HT1080 (cell line): Measurements from ENCODE around the gene PCSK2. TPM values are rescaled to one million over a fixed set of nuclear protein-coding genes. Genes with fewer than 3 reads are reported as not detected.

Experiments
- DNase-seq: peaks from one replicate; pipeline ENCODE4 v3.0.0-alpha.2; 2015; ENCODE audit warnings: low read depth
- total RNA-seq: library from RNA; depleted of rRNA; stranded (reverse); fragments of >200 nt; shearing (Covaris generic); gene quantifications from 2 replicates; pipeline ENCODE4 v1.2.3, GENCODE V29; 2014

PCSK2 gene
- total RNA-seq, 1 experiment from 2014 or later: not detected

DNA sequence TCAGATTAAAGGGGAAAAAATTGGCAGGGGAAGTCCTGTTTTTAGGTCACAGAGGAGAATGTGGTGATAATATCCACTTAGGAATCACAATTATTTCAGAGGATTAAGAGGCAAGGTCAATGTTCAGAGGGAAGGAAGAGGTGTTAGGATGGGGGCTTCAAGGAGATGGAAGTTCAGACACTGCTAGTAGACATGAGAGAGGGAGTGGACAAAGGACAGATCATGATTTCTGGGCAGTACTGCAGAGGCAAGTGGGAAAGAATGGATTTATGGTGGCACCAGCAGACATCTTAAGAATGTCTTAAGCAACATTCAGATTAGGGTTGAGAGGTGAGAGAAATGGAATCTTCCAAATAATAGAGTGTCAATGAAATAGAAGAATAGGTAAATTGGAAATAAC is 9.9 kb downstream of the PCSK2 start:
- no peak for DNase-seq

DNA sequence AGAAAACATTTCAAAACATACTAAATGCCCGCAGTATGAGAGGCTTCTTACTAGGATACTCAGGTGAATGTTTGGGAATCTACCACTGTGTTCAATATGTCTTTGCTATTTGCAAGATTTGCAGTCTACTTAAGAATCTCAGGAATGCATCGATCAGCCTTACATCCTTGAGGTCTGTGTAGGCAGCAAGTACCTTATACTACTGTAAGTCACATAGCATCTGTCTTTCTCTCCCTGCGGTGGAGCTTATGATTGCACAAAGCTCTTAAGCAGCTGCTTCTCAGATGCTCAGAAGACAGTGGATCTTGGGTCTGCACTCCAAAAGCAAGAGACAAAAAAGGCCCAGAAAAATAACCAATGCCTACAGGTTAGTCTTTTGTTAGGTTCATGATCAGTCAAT is 21.4 kb downstream of the PCSK2 start:
- no peak for DNase-seq

DNA sequence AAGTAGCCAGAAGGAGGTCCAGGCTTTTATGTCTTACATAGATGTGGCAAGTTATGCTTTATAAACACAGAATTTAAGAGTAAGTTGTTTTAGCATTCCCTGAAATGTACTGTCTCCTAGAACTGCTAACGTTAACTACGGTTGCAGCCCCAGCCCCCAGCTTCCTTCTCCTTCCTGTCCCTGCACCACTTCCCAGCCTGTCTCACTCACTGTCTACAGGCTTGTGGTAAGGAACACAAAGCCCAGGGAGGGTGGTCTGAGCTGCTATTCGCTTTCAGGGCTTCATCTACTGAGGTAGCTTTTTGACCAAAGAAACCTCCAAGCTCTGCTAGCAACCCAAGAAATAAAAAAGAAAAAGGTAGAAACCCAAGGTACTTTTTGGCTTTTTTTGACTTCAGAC is 35.9 kb downstream of the PCSK2 start:
- no peak for DNase-seq

DNA sequence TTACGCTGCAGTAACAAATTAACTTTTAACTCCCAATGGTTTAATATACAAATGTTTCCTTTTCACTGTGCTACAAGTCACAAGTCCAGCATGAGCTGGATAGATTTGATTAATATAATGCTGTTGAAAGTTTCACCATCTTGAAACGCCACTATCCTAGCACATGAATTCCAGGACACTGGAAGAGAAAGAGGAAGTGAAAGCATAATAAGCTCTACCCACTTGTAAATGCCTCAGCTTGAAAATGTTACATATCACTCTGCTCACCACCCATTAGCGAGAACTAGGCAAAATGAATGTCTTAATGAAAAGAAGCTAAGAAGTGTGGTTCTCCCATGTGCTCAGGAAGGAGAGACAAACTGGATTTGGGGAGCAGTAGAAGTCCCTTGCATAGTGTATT is 46.9 kb downstream of the PCSK2 start:
- DNase-seq: no peak

DNA sequence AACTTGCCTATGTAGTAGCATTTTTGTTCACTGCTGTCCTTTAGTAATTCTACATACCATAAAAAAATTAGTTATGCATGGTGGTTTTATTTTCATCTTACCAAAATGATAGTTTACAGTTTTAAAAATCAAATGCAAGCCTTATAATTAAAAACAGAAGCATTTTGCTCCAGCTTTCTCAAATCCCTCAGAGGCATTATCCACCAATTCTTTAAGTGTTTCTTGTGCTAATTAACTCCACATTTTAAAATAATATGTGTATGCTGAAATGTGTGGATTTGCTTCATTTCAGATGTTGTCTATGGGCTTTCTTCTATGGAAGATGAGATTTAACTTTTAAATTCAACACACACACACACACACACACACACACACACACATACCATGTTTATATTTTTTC is 49.3 kb downstream of the PCSK2 start:
- DNase-seq: no peak

DNA sequence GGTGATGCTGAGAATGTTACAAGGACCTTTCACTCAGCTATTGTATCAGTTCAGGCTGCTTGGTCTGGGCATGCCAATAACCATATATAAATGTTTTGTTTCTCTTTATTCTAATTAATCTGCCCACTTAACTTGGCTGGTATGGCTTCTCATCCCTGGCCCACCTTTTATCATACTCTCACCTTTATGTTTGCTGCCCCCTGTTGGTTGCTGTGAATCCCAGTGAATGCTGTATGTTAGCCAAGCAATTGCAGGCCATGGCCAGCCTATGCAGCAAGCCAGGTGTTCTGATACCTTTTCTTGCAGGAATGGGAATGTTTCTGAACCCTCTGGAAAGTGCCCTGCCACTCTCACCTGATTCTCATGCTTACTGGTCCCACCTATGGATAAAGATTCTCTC is 54.6 kb downstream of the PCSK2 start:
- DNase-seq: peak; percentile 18

DNA sequence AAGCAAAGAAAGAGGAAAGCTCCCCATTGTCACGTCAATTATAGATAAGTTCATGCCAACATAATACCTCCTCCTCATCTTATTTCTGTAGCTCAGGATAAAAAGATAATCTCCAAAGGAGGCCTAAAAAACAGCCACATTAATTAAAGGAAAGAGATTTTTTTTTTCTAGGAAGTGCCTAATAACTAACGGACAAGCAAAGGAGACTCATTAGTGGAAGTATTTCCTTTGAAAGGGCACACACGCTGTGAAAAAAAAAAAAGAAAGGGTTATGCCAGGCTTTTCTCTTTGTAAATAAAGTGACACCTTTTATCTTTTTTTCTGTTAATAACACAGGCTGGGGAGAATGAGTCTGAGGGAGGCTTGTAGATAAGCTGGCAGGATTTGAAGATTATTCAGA is 55.7 kb downstream of the PCSK2 start:
- DNase-seq: no peak

DNA sequence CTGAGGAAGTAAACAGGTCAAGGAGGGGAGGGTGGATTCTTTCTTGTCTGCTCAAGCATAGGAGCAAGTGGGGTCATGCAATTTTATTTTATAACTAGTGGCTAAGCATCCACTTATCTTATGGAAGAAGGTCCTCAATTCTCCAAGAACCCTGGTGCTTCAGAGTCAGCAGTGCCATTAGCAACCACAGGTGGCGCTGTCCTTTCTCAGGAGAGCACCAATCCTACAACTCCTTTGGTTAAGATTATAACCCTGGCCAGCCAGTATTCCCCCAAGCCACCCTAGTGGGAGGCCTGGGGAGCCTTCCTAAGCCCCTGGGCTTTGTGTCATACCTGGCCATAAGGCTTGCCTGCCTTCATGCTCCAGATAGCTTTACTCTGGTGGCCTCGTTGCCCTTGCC is 60.7 kb downstream of the PCSK2 start:
- DNase-seq: no peak

DNA sequence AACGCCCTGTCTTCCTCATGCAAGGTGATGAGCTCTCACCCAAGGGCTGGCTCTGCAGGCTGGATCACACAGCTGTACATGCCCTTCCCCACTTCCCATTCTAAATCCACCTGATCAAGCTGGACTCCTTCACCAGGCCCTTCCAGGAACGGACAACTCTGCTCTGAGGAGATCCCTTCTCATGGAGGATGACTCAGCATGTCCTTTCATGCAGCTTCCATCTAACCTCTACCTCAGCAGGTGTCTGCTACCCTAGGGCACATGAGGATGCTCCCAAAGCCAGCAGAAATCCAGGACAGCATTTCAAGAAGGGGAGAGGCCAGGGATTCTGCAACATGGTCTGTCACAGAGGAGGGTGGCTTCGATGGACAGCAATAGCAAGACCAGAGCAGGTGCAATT is 61.2 kb downstream of the PCSK2 start:
- no peak for DNase-seq

DNA sequence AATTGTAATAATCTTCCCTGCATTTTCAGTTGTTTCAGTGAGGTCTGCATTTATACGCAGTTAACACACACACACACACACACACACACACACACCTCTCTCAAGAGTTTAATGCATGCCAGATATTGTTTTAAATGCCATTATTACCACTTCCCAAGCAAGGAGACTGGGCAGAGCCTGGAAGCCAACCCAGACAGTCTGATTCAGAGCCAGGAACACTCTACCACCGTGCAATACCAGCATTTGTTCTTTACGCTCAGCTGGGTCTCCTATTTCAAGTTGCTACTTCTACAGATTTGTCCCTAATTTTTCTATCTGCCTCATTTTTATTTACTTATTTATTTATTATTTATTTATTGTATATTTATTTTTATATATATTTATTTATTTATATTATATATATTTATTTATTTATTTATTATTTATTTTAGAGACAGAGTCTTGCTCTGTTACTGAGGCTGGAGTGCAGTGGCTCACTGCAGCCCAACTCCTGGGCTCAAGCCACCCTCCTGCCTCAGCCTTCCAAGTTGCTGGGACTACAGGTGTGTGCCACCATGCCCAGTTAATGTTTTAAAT is 68.4 kb downstream of the PCSK2 start:
- no peak for DNase-seq

DNA sequence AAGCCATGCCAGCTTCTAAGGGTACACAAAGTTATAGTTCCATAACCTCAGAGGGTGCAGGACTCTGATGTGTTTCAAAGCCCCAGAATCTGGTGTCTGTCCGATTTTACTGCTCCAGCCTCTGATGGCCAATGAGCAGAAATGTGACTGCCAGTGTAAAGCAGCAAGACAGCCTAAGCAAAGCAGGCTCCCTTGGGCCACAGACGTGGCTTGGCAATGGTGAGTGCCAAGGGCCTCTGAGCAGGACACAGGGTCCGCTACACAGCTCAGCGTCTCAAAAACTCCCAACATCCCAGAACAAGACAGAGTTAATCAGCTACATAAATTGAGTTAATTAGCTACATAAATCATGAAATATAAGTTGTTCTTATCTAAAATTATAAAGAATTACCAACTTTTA is 69.2 kb downstream of the PCSK2 start:
- no peak for DNase-seq

DNA sequence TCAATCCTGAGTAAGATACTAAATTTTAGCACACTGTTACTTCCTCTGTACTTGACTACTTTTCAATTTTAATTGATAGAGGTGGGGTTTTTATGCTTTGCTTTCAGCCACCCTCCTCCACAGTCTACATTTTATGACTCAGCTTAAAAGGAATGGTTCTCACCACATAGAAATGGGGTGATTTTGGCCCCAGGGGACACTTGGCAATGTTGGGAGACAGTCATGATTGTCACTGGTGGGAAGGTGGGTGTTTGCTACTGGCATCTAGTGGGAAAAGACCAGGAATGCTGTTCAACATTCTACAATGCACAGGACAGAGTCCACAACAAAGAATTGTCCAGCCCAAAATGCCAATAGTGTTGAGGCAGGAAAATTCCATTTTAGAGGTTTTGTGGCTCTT is 71.3 kb downstream of the PCSK2 start:
- DNase-seq: no peak

DNA sequence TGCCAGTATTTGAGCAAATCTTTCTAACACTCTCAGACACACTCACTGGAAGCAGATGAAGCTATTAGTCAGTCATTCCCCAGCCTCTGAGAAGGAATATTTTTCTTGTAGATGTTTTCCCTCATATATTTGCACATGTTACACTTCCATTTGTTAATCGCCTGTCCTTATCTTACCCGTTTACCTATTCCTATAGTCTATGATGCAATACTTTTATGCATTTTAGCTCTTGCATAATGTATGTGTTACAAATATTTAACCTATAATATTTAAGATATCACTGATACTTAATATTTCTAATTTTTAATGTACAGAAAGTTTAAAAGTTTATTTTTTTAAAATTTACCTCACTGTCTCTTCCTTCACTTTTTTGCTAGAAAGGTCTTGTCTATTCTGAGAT is 71.9 kb downstream of the PCSK2 start:
- DNase-seq: no peak

DNA sequence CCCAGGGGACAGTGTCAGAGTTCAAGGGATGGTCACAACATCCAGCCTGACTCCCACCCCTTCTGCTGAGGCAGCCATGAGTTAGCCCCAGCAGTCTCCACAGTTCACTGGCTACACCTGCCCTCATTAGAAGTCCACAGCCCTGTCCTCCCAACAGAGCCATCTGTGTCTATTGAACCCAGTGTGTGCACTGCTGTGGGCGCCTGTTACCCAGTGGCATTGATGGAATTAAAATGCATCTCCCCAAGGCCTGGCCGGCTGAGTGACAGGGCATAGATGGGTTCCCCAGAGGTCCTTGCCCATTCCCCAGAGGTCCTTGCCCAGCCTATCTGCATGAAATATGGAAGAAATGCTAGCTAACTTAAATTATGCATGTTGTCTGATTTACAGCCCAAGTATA is 73.3 kb downstream of the PCSK2 start:
- no peak for DNase-seq

DNA sequence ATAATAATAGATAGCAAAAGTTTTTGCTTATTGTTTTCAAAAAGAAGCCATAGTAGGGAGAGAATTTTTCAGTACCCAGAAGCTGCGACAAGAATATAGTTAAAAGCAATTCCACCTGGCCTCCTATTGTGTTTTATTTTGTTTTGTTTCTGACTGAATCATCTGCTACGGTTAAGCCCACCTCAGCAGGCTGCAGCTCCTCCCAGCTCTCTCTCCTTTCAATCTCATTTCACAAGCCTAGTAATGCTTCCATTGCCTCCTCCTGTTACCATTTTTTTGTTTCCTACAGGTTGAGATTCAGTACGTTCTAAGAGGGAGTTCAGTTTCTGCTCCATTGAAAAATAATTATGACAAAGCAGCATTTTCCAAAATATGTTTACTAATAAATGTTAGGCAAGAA is 77.9 kb downstream of the PCSK2 start:
- DNase-seq: no peak

DNA sequence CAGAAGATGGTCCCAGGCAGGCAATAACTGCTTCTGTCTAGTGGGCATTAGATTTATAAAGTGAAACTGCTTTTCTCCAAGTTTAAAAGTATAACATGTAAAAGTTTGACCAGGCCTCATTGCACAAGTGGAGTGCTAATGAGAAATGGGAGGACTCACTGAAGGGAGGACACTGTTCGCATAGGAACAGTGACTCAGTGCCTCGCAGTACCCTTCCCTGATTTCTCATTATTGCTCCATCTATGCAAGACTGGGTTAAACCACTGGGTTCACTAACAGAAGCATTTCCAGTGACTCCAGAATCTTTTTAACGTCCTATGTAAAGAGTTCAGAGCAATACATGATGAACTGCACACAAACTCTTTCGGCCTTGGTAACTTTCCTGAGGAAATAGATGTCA is 79.6 kb downstream of the PCSK2 start:
- DNase-seq: no peak

DNA sequence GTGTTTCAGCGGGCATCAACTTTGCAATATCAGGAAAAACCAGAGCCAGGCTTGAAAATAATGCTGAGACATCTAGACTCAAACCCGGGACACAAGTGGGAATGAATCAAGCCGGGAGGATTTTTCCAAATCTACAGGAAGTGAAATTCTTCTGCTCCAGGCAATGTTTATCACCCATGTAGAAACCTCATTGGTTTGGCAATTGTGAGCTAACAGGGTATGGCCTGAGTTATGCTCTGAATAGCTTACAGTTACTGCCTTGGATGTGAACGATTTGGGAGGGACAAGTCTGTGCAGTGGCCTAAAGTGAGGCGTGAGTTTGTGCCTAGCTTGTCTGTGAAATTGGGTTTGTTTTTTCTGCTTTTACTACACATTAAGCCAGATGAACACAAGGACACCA is 87.4 kb downstream of the PCSK2 start:
- DNase-seq: no peak

DNA sequence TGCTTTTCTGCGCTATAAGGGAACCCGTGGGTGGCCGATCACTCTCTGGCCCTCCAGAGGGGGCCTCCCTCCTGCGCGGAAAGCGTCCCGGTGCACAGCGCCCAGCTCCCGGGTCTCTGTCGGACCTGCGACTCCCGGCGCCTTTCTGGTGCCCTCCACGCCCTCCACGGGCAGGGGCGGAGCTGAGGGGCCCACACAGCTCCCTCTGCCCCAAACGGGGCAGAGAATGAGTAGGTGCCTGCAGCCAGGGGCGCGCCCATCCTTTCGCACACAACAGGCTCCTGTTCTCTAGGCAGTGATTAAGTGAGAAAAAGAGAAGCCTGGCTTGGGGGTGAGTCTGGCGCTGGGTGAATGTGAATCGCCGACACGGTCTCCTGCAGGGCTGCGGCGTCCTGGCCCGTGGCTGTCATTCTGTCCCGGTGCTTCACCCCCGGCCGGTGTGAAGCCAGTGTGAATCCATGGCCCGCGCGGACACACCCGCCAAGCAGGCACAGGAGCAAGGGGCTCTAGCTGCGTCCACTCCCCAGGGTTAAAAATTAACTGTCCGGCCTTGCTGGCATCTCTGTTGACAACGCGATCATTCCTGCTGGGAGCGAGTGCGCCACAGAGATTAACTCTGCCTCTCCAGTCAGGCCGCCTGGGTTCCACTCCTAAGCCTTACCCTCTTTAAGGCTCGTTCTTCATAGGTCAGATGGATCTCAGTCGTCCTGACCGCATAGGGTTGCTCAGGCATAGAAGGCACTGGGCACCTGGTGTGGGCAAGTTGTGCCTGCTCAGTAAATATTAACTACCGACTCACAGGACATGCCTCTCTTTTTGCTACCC is 88.8 kb downstream of the PCSK2 start:
- DNase-seq: no peak

DNA sequence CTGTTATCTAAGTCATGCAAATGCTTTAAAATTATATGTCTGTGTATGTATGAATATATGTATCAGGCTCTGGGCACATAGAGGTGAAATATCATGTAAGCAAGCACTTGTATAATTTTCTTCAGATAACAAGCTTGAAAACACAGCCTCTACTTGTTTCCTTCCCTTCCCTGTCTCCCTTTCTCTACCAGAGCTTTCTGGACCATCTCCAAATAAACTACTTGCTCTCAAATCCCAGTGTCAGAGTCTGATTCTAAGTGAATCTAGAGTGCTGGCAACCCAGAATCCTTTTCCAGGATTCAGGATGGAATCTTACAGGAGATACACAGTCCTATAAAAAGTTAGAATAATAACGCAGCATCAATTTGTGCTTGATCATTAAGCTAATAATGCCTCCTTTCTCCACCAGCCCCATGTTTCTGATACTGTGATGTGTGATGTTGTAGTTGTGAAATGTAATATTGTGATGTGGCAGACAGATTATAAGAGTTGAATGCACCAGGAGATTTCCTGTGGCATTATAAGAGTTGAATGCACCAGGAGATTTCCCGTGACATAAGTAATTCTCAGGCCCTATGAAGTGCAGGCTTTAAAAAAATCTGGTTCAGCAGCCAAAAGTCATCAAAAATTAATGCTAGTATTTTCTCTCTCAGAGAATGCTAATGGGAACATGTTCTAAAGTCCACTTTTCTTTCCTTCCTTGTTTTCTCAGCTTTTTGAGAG is 89.6 kb downstream of the PCSK2 start:
- no peak for DNase-seq

DNA sequence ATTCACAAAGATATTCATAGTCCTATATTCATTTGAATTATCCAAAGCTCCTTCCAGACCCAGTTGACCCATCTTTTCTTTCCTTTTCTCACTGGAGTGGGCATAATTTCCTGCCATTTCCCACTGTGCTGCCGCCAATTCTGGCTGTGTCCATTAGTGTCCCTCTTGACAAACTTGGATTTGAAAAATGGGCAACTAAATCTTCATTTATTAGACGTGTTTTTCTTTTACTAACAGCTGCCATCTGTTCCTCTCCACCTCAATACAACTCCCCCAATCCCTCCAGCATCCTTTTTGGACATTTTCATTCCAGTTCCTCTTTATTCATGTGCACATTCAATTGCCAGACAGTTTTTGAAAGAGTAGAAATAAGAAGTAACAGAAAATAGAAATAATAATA is 90.5 kb downstream of the PCSK2 start:
- no peak for DNase-seq

DNA sequence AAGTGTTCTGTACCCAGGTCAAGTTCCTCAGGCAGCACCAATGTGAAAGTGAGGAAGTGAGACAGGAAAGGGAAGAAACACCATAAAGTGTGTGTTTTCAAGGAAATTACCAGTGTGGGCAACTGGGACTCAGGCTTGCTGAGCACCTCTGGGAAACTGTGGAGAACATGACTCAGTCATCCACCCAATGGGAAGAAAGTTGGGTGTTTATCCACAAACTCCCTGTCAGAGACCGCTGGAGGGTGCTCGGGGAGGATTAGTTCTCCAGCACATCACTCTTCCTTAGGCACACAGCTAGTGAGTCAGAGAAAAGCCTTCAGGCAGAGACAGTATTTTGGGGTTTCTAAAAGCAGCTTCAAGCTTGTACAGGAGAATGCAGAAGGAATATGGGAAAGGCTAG is 93.6 kb downstream of the PCSK2 start:
- peak; percentile 24 for DNase-seq

DNA sequence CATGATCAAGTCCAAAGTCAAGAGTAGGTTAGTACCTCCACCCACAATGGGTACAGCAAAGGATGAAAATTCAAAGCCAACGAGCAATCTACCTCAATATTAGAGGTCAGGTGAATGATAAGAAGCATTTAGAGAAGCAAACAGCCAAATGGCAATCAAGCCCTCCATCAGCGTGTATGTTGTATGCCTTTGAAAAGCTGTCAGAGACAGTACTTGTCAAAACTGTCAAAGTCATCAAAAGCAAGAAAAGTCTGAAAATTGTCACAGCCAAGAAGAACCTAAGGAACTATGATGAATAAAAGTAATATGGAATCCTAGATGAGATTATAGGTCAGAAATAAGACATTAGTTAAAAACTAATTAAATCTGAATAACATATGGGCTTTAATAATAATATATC is 99.3 kb downstream of the PCSK2 start:
- no peak for DNase-seq
